ACC112 (cell line): ENCODE measurements around the gene HS3ST4.
"Not testable (repeated sequence)": the region's sequence is repeated elsewhere in the genome, so short reads cannot be mapped to it uniquely, and the experiment has no call there.

ENCODE experiments used
- H2AFZ ChIP-seq: fragments of 200-600 bp; sonication (generic); one replicate; pipeline ENCODE4 v1.6.0; 2017; ENCODE audit warnings: antibody characterized with exemption, low read length; ENCODE audit not compliant: unreplicated experiment
- H3K27ac ChIP-seq: fragments of 200-600 bp; sonication (generic); 2 replicates; pipeline ENCODE4 v1.5.1; 2014; ENCODE audit warnings: low read depth, mild to moderate bottlenecking, antibody characterized with exemption, low read length, moderate library complexity
- H3K27me3 ChIP-seq: fragments of 200-600 bp; sonication (generic); 2 replicates; pipeline ENCODE4 v1.6.1; 2014; ENCODE audit warnings: mild to moderate bottlenecking, antibody characterized with exemption, low read length, moderate library complexity, mixed read lengths; ENCODE audit not compliant: insufficient read depth
- H3K36me3 ChIP-seq: fragments of 200-600 bp; sonication (generic); 2 replicates; pipeline ENCODE4 v1.6.1; 2016; ENCODE audit warnings: mild to moderate bottlenecking, antibody characterized with exemption, low read length, moderate library complexity, mixed read lengths; ENCODE audit not compliant: insufficient read depth
- H3K4me1 ChIP-seq: fragments of 200-600 bp; sonication (generic); one replicate; pipeline ENCODE4 v1.6.1; 2016; ENCODE audit warnings: low read length, mixed read lengths; ENCODE audit not compliant: insufficient read depth, unreplicated experiment, control insufficient read depth
- H3K4me3 ChIP-seq: fragments of 200-600 bp; sonication (generic); 2 replicates; pipeline ENCODE4 v1.5.1; 2014; ENCODE audit warnings: mild to moderate bottlenecking, low read depth, low read length
- H3K79me2 ChIP-seq: fragments of 200-600 bp; sonication (generic); one replicate; pipeline ENCODE4 v1.6.0; 2016; ENCODE audit warnings: low read length; ENCODE audit not compliant: control insufficient read depth, unreplicated experiment, insufficient read depth

HS3ST4 gene

DNA sequence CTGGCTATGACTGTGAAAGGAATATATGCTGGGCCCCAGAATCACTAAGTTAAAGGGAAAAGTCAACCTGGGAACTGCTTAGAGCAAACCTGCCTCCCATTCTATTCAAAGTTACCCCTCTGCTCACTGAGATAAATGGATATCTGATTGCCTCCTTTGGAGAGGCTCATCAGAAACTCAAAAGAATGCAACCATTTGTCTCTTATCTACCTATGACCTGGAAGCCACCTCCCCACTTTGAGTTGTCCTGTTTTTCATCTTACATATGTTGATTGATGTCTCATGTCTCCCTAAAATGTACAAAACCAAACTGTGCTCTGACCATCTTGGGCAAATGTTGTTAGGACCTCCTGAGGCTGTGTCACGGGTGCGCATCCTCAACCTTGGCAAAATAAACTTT lies 84.5 kb downstream of the HS3ST4 start:
- not testable (repeated sequence) for H3K79me2 ChIP-seq, H3K27me3 ChIP-seq, H3K4me3 ChIP-seq, H2AFZ ChIP-seq, H3K4me1 ChIP-seq, H3K27ac ChIP-seq, H3K36me3 ChIP-seq

GRCh38 chr16:25783226-25783625 lies 91.5 kb downstream of the HS3ST4 start:
- H3K4me3 ChIP-seq, result no peak overlapping the region
- H3K27me3 ChIP-seq, result no peaks in the 10 kb centered on the region
- no peaks in the 10 kb centered on the region for H3K79me2 ChIP-seq
- no peak overlapping the region for H2AFZ ChIP-seq
- H3K4me1 ChIP-seq, result no peaks in the 10 kb centered on the region
- no peaks in the 10 kb centered on the region for H3K36me3 ChIP-seq
- H3K27ac ChIP-seq, result no peak overlapping the region

- Histone ChIP-seq H3K4me1 (no peaks in the 10 kb centered on the region), H3K36me3 (no peaks in the 10 kb centered on the region), H3K27ac (no peak overlapping the region), H2AFZ (no peak overlapping the region), H3K27me3 (no peaks in the 10 kb centered on the region), H3K79me2 (no peaks in the 10 kb centered on the region), H3K4me3 (no peak overlapping the region)
These were observed 93.6 kb downstream of the HS3ST4 start for GRCh38 chr16:25785361-25785760.

GRCh38 chr16:25786748-25787147 lies 95.0 kb downstream of the HS3ST4 start:
- H3K27me3 ChIP-seq, result no peaks in the 10 kb centered on the region
- H2AFZ ChIP-seq, result no peak overlapping the region
- no peak overlapping the region for H3K27ac ChIP-seq
- no peaks in the 10 kb centered on the region for H3K36me3 ChIP-seq
- no peaks in the 10 kb centered on the region for H3K79me2 ChIP-seq
- H3K4me1 ChIP-seq, result no peaks in the 10 kb centered on the region
- H3K4me3 ChIP-seq, result no peak overlapping the region

- no peak overlapping the region for H3K4me3 ChIP-seq
- H2AFZ ChIP-seq, result no peak overlapping the region
- H3K36me3 ChIP-seq, result no peaks in the 10 kb centered on the region
- H3K27me3 ChIP-seq, result no peaks in the 10 kb centered on the region
- H3K27ac ChIP-seq, result no peak overlapping the region
- H3K79me2 ChIP-seq, result no peaks in the 10 kb centered on the region
- no peaks in the 10 kb centered on the region for H3K4me1 ChIP-seq
These were observed 96.9 kb downstream of the HS3ST4 start for GRCh38 chr16:25788637-25789036.

- no peaks in the 10 kb centered on the region for H3K4me1 ChIP-seq
- H2AFZ ChIP-seq, result no peak overlapping the region
- no peak overlapping the region for H3K27ac ChIP-seq
- H3K4me3 ChIP-seq, result no peak overlapping the region
- no peaks in the 10 kb centered on the region for H3K79me2 ChIP-seq
- H3K36me3 ChIP-seq, result no peaks in the 10 kb centered on the region
- no peaks in the 10 kb centered on the region for H3K27me3 ChIP-seq
These were observed 104.5 kb downstream of the HS3ST4 start for GRCh38 chr16:25796239-25796638.

- H3K4me3 ChIP-seq, result no peak overlapping the region
- H3K79me2 ChIP-seq, result no peaks in the 10 kb centered on the region
- H3K36me3 ChIP-seq, result no peaks in the 10 kb centered on the region
- no peaks in the 10 kb centered on the region for H3K27me3 ChIP-seq
- H2AFZ ChIP-seq, result no peak overlapping the region
- H3K27ac ChIP-seq, result no peak overlapping the region
- H3K4me1 ChIP-seq, result no peaks in the 10 kb centered on the region
These were observed 106.3 kb downstream of the HS3ST4 start for GRCh38 chr16:25798065-25798464.

GRCh38 chr16:25799816-25800215 lies 108.1 kb downstream of the HS3ST4 start:
- H3K4me1 ChIP-seq, result no peaks in the 10 kb centered on the region
- H2AFZ ChIP-seq, result no peak overlapping the region
- no peak overlapping the region for H3K27ac ChIP-seq
- no peaks in the 10 kb centered on the region for H3K27me3 ChIP-seq
- H3K4me3 ChIP-seq, result no peak overlapping the region
- H3K36me3 ChIP-seq, result no peaks in the 10 kb centered on the region
- H3K79me2 ChIP-seq, result no peaks in the 10 kb centered on the region

DNA sequence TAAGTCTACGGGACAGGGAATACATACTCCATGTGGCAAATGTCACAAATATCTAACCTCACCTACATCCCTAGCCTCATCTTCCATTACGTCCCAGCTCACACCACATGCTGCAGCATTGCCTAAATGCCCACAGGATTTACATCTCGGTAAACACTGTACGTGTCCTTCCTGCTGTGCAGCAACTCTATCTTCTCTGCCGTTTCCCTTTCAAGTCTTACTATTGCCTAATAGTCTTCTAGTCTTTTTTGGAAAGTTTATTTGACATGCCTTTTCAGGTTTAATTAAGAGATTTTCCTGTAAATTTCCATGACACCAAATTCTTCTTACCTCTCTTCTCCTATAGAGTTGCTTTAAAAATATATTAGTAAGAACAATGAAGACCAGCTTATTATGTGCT lies 120.5 kb downstream of the HS3ST4 start:
- H3K27ac ChIP-seq, result no peak overlapping the region
- no peaks in the 10 kb centered on the region for H3K79me2 ChIP-seq
- no peaks in the 10 kb centered on the region for H3K4me1 ChIP-seq
- H3K36me3 ChIP-seq, result no peaks in the 10 kb centered on the region
- H3K27me3 ChIP-seq, result no peaks in the 10 kb centered on the region
- no peak overlapping the region for H2AFZ ChIP-seq
- no peak overlapping the region for H3K4me3 ChIP-seq

DNA sequence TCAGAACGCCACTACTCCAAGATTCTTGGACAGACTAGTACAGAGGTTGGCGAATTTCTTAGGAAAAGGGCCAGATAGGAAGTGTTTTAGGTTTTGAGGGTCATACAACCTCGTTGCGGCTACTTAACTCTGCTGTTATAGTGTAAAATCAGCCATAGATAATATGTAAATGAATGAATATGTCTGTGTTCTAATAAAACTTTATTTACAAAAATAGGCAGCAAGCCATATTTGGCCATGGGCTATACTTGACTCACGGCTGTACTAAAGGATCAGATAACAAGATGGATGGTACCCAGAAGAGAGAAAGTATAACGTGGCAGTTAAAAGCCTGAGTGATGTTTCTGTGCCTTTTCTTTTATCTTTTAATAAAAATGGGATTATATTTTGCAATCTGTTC lies 125.5 kb downstream of the HS3ST4 start:
- no peaks in the 10 kb centered on the region for H3K4me1 ChIP-seq
- no peak overlapping the region for H3K4me3 ChIP-seq
- no peak overlapping the region for H3K27ac ChIP-seq
- H3K36me3 ChIP-seq, result no peaks in the 10 kb centered on the region
- no peaks in the 10 kb centered on the region for H3K27me3 ChIP-seq
- H2AFZ ChIP-seq, result no peak overlapping the region
- no peaks in the 10 kb centered on the region for H3K79me2 ChIP-seq

GRCh38 chr16:25817876-25818275 lies 126.1 kb downstream of the HS3ST4 start:
- no peak overlapping the region for H2AFZ ChIP-seq
- no peaks in the 10 kb centered on the region for H3K36me3 ChIP-seq
- no peaks in the 10 kb centered on the region for H3K79me2 ChIP-seq
- H3K27ac ChIP-seq, result no peak overlapping the region
- H3K4me1 ChIP-seq, result no peaks in the 10 kb centered on the region
- H3K27me3 ChIP-seq, result no peaks in the 10 kb centered on the region
- no peak overlapping the region for H3K4me3 ChIP-seq

GRCh38 chr16:25823891-25824290 lies 132.1 kb downstream of the HS3ST4 start:
- Histone ChIP-seq H3K4me3 (no peak overlapping the region), H3K36me3 (no peaks in the 10 kb centered on the region), H2AFZ (no peak overlapping the region), H3K79me2 (no peaks in the 10 kb centered on the region), H3K27ac (no peak overlapping the region), H3K4me1 (no peaks in the 10 kb centered on the region), H3K27me3 (no peaks in the 10 kb centered on the region)
